GM12872 (cell line): ENCODE results near the gene MXRA7.

ENCODE experiments used
- TF ChIP-seq, protein P1 (sequence below): IDR thresholded peaks from 3 replicates; pipeline ENCODE4 v1.5.1; 2011; ENCODE audit warnings: low read depth, mild to moderate bottlenecking, low read length, moderate library complexity; ENCODE audit not compliant: insufficient read depth

MXRA7 gene

DNA sequence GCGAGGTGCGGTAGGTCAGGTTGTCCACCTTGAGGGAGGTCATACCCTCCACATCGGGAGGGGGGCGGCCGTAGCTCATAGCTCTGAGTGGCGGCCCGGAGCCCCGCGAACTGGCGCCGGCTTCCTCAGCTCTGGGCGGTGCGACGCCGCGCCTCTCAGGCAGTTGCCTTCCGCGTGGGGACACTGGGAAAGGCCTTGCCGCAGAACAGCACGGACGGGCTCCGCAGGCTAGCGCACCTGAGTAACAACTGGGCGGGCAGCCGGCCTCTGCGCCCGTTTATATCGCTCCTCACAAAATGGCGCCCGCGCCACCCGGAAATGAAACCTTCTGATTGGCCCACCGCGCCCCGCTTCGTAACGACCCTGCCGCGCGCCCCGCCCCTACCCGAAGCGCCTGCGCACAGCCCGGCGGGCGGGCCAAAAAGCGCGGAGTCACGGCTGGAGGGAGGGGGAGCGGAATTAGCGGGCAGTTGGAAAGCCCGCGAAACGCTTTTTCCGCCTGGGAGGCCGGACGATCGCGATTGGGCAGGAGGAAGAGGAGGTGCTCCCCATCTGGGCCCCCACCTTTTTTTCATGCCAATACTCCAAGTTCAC, 26.4 kb upstream of the MXRA7 start, which contains the start of gene SRSF2:
Gene SRSF2 (minus strand): TSS at position 250 of the 594 bp plus-strand sequence. CDS start 171 bp downstream, at position 79.
- TF ChIP-seq, protein P1, sequence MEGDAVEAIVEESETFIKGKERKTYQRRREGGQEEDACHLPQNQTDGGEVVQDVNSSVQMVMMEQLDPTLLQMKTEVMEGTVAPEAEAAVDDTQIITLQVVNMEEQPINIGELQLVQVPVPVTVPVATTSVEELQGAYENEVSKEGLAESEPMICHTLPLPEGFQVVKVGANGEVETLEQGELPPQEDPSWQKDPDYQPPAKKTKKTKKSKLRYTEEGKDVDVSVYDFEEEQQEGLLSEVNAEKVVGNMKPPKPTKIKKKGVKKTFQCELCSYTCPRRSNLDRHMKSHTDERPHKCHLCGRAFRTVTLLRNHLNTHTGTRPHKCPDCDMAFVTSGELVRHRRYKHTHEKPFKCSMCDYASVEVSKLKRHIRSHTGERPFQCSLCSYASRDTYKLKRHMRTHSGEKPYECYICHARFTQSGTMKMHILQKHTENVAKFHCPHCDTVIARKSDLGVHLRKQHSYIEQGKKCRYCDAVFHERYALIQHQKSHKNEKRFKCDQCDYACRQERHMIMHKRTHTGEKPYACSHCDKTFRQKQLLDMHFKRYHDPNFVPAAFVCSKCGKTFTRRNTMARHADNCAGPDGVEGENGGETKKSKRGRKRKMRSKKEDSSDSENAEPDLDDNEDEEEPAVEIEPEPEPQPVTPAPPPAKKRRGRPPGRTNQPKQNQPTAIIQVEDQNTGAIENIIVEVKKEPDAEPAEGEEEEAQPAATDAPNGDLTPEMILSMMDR: no peak

DNA sequence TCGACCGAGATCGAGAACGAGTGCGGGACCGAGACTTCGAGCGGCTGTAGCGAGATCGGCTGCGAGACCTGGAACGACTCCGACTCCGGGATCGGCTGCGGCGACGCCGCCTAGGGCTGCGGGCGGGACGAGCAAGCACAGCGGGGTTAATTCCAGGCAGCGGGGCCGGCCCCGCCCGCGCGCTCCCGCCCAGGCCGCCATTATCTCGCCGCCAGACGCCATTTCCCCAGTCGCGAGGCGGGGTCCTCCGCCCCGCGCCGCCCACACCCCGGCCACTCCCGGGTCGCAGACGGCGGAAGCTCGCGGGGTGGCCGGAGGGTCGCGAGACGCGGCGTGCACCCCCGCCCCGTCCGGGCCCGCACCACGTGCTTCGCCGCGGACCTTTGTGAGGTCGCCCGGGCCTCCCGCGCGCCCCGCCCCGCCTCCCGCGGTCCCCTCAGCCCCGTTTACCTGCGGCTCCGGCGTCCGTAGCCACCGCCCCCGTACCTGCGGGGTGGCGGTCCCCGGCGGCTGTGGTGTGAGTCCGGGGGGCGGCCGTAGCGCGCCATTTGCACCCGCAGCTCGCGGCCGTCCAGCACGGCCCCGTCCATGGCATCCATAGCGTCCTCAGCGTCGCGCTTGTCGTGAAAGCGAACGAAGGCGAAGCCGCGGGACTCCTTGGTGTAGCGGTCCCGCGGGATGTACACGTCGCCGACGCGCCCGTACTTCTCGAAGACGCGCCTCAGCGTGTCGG, 25.8 kb upstream of the MXRA7 start:
- TF ChIP-seq, protein P1: no peak

DNA sequence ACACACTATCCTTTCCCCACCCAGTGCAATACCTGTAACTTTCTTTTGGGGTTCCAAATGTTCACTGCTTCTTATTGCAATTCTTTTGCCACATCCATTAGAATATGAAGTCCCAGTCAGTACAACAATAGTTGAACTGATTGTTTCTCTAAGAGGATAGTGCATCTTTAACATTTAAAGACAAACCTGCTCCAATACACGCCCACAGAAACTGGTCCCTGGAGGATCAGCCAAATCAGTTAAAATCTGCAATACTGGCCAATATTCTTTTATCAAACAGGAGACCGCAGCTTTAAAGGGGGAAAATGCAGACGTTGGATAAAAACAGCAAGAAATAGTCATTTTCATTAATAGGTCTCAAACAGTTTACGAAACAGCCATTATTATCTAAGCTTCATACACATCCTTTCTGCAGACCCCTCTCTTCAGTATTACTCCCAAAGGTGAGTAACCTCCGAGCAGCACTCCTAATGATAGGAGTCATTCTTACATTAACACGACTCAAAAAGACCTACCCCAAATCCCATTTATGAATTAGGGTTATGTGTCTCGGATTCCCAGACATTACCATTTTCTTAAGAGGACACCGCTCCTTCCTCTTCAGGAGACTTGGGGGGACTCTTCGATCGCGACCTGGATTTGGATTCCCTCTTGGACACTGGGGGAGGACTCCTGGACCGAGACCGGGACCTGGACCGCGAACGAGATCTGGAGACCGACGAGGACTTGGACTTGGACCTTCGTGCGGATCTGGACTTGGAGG, 25.0 kb upstream of the MXRA7 start:
- TF ChIP-seq, protein P1: no peak

DNA sequence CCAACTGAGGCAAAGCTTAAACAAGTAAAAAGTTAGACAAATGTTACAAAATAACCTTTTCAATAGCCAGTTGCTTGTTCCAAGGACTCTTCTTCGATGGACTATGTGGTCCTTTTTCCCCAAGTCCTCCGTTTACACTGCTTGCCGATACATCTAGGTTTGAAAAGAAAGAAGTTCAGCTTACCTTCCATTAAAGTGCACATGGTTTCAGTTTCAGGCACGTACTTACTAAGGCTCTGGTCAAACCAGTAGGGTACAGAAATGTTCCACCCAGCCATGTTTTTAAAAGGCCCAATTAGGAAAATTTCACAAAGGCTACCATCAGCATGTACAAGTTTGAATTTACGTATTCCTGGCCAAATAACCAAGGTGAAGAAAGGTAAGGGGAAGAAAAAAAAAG, 24.2 kb upstream of the MXRA7 start:
- TF ChIP-seq, protein P1: no peak

DNA sequence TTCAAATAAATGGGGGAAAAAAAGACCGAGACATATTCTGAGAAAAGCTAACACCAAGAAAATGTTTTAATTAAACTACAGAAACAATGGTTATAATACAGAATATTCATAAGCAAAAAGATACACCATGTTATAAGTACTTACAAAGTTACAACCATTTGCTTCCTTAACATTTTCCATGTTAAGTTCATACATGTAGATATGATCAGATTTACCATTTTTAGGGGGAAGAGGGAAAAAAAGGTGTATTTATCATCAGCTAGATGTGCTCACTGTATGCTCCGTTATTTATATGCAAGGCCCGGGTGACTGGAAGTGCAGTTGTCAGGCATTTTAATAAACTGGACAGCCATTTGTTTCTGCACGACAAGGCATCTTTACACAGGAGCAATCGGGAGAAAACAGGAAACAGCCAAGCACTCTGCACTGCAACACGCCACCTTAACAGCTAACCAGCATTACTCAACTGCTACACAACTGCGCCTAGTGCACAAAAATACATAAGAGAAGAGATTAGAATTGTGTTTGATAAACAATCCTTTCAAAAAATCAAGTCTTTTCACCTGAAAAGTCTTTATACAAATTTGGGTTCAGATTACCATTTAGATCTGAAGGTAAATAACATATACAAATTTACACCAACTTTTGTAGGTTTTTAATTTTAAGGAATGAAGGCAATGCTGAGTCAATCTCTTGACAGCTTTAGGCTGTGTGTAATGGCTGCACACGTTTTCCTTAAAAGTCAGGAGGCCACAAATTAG, 23.5 kb upstream of the MXRA7 start:
- TF ChIP-seq, protein P1: no peak

DNA sequence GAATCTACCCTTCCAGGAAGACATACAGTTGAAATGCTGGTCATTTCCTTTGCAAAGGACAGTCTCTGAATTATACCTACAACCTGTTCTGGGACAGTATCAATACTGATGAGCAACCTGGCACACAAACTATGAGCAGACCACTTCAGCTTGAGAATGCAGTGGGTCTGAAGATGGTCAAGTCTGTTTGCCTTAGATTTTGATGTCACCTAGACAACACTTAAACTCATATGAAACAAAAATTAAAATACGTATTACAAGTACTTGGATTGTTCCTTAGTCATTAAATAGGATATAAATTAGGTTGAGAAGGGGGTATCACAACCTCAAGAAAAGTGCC, 22.8 kb upstream of the MXRA7 start:
- TF ChIP-seq, protein P1: no peak
